C4-2B (cell line): ENCODE measurements around the gene HDAC10.

ENCODE experiments used
- CTCF ChIP-seq: fragments of 450-650 bp; conservative IDR thresholded peaks from 2 replicates; pipeline ENCODE4 v1.5.1; 2017; ENCODE audit warnings: mild to moderate bottlenecking
- ZFX ChIP-seq: fragments of 450-650 bp; IDR thresholded peaks from 2 replicates; pipeline ENCODE4 v1.6.1; 2017

GRCh38 chr22:50257451-50258360 lies 6.6 kb upstream of the HDAC10 start:
- TF ChIP-seq CTCF (no peak), ZFX (no peak)
